GM21723 (cell line): ENCODE data around the gene GABRB2.

ENCODE experiments used
- ATAC-seq: cut with Tn5 transposase; IDR thresholded peaks from one replicate; pipeline ENCODE4 v1.9.1; 2021; ENCODE audit warnings: mild to moderate bottlenecking, moderate library complexity; ENCODE audit not compliant: unreplicated experiment

GABRB2 gene

DNA sequence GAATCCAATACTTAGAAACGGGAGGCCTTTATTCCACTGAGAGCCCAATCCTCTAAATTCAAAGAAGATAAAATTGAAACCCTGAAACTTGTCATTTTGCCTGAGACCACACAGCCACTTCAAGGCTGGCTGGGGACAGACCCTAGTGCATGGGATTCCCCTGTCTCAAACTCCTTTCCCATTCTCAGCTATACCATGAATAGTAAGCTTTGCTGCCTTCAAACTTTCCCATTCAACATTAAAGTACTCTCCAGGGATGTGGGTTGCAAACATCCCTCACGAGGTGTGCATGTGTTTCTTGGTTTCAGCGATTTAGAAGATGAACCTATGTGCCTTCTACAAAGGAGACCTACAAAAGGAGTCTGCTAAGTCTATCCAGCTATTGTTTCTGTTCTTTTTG lies 64.6 kb downstream of the GABRB2 start:
- peak; percentile 84 for ATAC-seq

DNA sequence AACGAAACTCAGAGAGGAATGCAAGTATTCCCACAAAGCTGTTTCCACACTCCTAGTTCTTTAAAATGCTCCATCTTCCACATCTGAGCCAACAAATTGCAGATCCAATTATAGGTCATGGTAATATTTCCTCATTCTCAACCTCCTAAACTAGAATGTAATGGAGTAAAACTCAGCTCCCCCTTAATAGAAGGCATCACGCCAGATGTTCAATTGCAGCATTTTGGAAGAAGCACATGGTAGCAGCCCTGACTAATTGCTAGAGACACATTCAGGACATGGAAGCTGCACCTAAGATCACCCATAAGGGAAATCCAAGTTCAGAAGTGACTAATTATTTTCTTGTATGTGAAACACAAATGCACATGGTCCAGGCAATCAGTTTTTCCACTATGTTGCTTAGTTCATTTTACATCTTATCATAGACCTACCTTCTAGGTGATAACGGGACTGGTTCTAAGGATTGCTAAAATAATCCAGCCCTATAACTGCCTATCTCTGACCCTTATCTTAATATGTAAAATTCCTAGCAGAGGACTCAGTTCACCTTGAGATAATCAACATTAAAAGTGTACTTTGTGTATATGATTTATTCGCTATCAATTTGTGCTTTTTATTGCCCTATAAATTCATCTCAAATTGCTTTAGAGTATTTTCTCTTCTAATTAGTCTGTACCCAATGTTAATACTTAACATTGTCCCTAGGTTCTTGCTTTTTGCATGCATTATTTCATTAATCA lies 75.1 kb downstream of the GABRB2 start:
- no peak for ATAC-seq

DNA sequence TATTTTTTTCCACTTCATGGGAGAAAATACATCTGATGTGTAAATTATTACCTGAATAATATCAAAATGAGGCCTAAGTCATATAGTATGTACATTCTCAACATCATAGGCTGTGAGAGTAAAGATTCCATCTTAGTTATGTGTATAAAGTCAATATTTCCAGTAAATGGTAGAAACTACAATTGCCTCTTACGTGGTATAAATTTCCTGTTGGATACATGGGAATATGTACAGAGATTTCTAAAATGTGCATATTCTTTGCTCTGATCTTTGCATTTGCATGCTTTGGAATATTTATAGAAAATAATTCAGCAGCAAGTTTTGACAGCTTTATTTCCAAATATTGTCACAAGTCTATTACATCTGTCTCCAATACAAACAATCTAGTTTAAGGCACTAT lies 78.8 kb downstream of the GABRB2 start:
- no peak for ATAC-seq

DNA sequence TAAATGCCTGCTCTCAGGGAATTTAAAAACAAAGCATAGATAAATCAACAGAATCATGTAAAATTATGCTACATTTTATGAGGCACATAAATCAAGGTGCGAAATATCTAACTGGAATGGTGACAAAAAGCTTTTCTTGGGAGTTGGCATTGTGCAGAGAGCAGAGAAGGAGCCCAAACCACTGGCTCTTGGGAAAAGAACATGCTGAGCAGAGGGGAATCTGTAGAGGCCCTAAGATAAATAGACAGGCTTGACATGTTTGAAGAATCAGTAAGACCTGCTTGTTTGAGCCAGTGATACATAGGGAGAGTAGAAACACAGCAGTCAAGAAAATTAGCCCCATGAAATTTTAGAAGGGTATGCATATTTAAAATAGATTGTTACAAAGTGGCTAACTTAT lies 85.8 kb downstream of the GABRB2 start:
- ATAC-seq, result no peak

DNA sequence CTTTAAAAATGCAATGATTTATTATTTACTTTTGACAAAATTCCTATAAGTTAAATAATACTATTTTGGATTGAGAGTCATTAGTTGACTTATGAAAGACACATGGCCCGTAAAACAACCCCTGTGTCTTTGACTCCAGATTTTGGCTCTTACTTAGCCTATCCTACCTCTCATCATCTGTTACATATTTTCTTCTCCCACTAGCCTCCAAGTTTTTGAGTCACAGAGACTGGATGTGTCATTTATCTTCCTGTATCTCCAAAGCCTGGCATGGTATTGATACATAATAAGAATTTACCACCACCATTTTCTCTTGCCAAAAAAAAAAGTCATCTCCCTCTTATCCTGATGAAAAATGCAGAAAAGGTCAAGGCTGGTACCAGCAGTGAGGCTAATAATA lies 99.9 kb downstream of the GABRB2 start:
- ATAC-seq, result no peak

DNA sequence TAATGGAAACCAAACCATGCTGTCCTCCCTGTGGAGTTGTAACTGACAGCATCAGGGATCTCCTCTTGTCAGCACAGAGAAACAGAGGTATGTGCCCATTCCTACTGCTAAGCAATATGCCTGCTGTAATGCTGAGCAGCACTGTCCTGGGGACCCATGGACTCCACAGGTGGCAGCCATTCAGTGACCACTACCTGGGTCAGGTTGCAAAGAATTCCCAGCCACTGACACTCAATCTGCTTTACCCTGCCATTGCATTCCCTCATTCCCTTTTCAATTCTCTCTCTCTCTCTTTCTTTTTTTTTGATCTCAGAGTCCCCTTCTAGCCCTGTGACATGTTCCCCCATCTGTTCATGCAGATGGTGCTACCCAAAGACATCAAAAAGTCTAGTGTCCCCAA lies 104.1 kb downstream of the GABRB2 start:
- no peak for ATAC-seq

DNA sequence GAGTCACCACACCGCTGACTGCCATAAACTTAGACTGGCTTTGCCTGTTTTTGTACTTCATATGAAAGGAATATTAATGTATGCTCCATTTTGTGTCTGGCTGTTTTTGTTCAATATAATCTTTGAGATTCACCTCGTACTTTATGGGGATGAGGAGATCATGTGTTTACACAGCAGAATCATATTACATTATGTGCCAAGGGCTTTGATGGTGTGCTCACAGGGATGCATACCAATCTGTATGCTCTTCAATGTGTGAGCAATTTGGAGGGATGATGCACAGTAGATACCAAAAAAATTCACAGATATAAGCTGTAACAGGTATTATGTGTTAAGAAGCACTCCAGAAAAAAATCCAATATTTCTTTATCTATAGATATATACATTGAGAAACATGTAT lies 113.7 kb downstream of the GABRB2 start:
- ATAC-seq, result no peak

DNA sequence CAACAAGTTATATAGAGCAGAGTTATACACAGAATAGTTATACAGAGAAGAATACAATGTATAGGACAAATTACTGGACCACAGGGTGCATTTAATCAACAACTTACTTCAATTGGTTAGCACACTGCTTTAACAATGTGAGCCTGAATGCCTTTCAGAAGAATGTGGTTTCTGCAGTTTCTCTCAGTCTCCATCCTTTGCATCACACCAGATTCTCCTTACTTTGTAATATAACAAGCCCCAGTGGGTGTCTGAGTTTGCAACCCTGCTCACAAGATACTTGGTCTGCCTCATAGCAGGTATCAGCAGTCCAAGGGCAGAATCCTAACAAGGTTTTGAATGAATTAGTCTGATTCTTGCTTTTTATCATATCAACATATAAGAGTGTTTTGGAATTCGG lies 114.6 kb downstream of the GABRB2 start:
- no peak for ATAC-seq

DNA sequence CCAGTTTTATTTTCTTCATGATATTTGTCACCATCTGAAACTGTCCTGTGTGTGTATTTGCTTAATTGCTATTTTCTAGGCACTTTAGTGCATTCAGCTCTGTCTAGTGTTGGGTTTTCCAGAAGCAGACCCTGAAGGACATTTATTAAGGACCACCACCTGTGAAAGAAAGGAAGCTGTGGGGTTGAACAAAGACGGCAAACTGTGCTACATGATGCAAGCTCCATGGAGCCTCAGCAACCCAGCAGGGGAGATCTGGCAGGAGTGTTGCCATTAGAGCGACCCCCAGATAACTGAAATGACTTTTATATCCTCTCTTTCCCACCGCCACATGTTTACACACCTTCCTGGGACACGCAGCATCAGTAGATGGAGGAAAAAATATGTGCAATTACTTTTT lies 125.5 kb downstream of the GABRB2 start:
- ATAC-seq, result no peak

DNA sequence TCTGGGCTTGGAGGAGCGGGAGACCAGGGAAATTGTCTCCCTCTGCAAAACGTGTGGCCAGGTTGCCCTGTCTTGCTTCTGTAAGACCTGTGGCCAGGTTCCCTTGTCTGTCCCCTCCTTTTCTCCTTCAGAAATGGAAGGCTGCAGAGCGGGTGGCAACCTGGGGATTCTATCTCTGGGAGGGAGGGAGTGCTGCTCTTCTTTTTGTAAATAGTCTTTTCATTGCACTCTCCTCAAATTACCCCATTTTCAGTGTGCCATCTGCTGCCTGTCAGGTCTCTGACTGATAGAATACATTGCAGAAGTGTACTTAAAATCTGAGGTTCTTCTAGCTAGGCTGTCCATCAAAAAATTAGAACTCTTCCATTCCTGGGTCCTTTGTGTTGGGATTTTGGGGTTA lies 126.0 kb downstream of the GABRB2 start:
- ATAC-seq, result no peak

DNA sequence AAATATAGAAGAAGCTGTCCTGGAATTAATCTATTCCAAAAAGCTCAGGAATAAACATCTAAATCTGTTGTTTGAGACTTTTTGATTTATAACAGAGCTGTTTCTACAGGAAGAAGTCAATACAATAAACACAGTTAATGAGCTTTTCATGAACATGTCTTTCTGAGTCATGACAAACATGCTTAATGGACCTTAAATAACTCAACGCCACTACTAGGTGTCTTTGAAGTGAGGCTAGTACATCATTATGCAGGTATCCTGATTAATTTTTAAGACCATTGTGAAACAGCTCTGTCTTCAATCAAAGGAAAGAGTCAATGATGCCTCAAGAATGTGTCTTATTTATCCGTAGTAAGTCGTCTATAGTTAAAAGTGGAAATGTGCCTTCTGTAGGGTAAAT lies 131.6 kb downstream of the GABRB2 start:
- ATAC-seq, result no peak

DNA sequence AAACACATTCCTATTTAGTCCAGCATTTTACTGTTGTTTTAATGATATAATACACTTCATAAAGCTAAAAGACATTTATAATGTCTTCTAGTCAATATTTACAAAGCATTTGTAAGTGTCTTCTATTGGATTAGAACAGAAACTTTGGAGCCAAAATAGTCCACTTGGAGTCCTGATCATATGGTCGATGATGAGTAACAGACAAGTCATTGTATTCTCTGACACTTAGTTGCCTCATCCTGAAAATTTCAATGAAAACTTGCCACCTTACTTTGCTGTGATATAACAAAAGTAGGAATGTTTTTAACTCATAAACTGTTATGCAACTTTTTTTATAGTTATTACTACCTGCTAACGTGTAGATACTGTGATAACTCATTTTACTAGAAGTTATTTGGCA lies 132.5 kb downstream of the GABRB2 start:
- no peak for ATAC-seq

DNA sequence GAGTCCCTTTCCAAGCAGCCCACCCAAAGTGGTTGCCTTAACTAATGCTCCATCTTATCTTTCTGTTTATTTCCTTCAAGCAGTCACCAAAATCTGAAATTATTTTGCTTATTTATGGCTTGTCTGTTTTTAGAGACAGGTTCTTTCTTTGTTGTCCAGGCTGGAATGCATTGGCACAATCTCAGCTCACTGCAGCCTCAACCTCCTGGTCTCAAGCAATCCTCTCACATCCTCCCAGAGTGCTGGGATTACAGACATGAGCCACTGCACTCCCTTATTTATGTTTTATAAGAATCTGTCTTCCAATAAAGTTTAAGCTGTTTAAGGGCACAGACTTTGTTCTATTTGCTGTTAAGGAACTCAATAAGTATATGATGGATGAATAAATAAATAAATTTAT lies 133.7 kb downstream of the GABRB2 start:
- no peak for ATAC-seq

DNA sequence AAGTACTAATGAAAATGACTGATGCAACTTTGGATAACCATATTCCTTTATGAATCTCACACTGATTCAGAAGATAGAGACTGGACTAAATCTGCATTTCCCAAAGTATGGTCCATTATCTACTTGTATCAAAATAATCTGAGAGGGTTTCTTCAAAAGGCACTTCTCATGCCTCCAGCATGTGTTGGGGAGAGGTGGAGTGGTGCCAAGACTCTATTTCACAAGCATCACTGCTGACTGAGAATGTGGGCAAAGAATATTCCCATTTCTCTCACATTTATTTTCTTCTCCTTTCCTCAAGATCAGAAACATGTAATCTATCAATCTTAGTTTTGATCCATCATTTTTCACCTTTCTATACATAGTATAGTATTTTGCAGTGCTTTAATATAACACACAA lies 135.4 kb downstream of the GABRB2 start:
- ATAC-seq, result no peak

DNA sequence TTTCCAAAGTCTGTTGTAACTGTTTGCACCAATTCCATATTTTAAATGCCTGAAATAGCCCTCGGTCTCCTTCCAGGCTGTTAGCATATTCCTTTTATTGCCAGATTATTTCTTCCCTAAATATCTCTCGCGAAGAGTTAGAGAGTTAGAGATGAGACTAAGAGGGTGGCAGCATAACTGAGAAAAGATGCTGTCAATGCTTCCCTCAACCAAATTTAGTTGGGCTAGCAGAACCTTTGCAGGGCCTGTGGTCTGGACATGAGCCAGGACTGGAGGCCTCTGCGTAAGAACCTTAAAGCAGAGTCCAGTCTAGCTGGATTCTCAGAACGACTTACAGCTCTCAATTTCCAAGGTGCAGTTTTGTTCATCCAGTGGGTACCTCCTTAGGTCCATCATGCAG lies 135.9 kb downstream of the GABRB2 start:
- no peak for ATAC-seq

DNA sequence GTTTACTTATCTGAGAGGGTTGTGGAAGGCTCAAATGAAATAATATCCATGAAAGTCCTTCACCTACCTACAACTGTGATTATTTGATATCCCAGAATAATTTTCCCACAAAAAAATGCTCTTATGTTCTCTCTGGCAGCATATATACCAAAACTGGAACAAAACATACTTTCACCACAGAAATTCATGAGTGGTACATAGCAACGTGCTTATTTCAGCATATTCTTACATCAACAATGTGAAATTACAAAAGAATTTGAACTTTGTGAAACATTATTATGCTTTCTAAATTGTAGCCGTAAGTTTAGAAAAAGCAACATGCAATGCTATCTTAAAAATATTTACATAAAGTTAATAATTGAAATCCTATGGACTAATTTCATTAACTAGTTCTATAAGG lies 137.1 kb downstream of the GABRB2 start:
- no peak for ATAC-seq

DNA sequence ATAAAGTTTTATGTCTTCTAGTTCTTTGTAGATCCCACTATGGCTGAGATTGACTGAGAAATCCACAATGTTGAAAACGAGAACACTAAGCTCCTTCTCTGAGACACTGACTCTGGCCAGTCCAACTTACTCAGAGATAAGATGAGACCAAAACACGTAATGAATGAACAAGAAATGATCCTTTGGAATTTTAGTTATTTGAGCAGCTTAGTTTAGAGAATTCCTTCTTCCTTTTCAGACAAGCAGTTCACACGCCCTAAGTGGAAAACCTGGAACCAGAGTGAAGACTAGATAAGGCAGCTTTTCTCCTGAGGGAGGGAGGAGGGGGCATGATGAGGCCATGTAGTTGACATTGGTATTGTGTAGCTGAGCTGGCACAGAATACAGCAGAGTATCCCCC lies 139.6 kb downstream of the GABRB2 start:
- ATAC-seq, result no peak

DNA sequence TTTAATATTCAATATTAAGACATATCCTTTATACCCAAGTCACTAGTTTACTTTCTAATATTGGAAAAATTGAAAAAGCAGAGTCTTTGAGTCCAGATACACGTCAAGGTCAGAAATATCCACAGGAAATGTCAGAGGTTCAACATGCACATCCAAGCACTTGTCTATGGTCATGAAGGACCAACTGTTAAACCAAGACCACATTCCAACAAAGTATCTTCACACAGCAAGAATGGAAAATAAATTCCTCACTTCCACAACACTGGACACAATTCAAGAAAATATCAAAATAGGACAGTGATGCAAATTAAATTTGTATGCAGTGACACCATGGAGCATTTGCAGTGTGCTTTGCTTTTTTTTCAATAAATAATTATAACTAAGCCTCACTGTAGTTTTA lies 142.5 kb downstream of the GABRB2 start:
- ATAC-seq, result no peak

DNA sequence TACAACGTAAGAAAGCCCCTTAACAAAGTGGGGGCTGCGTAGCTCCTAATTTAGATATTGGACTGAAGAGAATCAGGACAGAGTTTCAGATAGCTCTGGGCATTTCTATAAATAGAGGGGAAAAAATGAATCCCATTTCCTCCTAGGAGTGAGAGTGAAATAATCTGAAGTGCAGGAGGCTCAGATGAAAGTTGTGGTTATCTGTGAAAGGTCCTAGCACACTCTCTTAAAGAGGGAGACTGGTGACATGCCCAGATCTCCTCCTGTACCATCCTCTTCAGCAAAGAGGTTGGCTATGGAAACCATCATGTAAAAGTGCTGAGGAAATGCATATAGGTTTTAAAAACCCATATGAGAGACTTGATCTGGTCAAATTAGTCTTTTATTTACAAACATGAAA lies 143.4 kb downstream of the GABRB2 start:
- no peak for ATAC-seq

DNA sequence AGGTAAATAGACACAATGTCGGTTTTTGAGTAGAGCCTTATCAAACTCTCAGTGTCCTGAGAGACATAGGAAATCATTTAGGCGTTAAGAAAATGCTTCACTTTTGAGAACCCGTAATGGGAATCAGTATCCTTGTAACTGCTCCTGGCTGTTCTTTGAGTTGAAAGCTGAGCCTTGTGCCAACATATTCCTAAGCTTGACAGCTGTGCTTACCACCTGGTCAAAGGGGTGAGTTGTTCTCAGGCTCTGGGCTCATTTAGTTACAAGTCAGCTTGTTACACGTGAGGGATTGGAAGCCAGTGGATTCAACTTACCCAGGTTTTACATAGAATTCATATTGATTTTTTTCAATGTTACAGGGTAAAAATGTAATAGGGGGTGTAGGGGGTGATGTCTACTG lies 145.9 kb downstream of the GABRB2 start:
- no peak for ATAC-seq

DNA sequence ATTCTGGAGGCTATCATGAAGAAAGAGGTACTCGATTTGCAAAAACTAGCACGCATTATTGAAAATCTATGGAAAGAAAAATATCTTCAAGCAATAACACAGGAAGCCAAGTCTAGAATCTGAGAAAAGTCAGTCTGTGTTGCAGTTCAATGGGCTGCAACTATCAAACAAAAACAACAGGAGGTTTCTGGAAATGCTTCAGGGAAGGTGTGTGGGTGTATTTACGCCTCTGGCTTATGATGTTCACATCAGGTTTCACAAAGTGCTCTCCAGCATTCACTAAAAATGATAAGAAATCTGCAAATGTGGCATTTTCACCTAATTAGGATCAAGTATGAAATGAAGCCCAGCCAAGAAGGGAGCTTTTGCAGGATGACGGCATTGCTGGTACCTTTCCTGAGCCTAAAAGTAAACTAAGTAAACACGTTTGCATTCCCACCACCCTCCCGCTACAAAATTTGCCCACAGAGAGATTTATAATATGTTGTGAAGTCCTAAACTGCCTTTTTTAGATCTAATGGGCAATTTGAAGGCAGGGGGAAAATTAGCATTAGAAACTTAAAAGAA lies 146.4 kb downstream of the GABRB2 start:
- no peak for ATAC-seq

DNA sequence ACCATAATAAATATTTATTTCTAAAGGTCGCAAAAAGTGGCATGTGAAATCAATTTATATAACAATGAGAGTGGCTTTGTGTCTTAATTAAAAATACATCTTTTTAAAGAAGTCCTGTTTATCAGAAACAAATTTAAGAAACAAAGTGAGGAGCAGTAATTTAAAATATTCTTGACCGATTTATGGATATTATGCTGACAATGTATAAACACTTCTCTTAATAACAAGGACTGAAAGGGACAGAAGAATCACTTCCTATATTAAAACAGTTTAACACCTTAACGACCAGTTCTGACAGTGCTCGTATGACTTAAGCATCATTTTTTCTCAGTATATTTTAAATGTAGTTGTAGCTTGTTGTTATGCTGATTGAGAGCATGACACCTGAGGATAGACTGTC lies 149.1 kb downstream of the GABRB2 start:
- no peak for ATAC-seq

DNA sequence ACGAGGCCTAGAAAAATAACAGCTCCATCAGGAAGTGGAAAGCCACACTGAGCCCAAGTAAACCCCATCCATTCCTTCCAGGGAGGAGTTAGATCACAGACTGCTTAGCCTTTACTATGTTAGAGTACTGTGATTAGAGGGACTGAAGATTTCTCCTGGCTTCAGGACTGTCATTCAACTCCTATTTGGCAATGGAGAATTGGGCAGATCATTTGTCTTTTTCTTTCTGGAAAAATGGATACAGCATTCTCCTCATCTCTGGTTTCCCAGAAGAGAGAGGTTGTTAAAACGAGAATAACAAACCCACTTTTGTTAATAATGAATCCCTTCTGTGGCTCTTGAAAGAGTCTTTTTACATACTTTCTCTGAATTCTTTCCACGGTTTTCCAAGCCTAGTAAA lies 150.4 kb downstream of the GABRB2 start:
- ATAC-seq, result no peak
